ENCODE data around the gene XAGE2.
"Not testable (repeated sequence)": the region's sequence is repeated elsewhere in the genome, so short reads cannot be mapped to it uniquely, and the experiment has no call there.

XAGE2 gene

GRCh38 chrX:52368368-52369055, at the start of gene XAGE2:
Gene XAGE2, plus strand, starts transcription at chrX:52369021. Its CDS starts 994 bp downstream, at chrX:52370015.
- no peak for FAIRE-seq

GRCh38 chrX:52337410-52337809, 31.4 kb upstream of the XAGE2 start:
- FAIRE-seq = no peak

- no peak for FAIRE-seq
These were observed 27.3 kb upstream of the XAGE2 start for GRCh38 chrX:52341493-52341892.

GRCh38 chrX:52343131-52343530, 25.7 kb upstream of the XAGE2 start:
- FAIRE-seq = not testable (repeated sequence)

GRCh38 chrX:52345402-52345801, 23.4 kb upstream of the XAGE2 start:
- not testable (repeated sequence) for FAIRE-seq

GRCh38 chrX:52346174-52347165, 22.4 kb upstream of the XAGE2 start:
- FAIRE-seq = no peak

- FAIRE-seq = no peak
These were observed 19.1 kb upstream of the XAGE2 start for GRCh38 chrX:52349681-52350080.

GRCh38 chrX:52352551-52352950, 16.3 kb upstream of the XAGE2 start:
- FAIRE-seq = no peak

GRCh38 chrX:52353838-52354237, 15.0 kb upstream of the XAGE2 start:
- FAIRE-seq = no peak

- FAIRE-seq = no peak
These were observed 13.7 kb upstream of the XAGE2 start for GRCh38 chrX:52355108-52355507.

GRCh38 chrX:52359614-52360232, 9.1 kb upstream of the XAGE2 start:
- no peak for FAIRE-seq

- no peak for FAIRE-seq
These were observed 6.9 kb upstream of the XAGE2 start for GRCh38 chrX:52361941-52362340.

GRCh38 chrX:52363247-52363883, 5.5 kb upstream of the XAGE2 start:
- no peak for FAIRE-seq

- no peak for FAIRE-seq
These were observed 10.0 kb downstream of the XAGE2 start for GRCh38 chrX:52378870-52379269.

GRCh38 chrX:52380993-52381392, 12.2 kb downstream of the XAGE2 start:
- no peak for FAIRE-seq

GRCh38 chrX:52410439-52411394, 41.9 kb downstream of the XAGE2 start:
- no peak for FAIRE-seq

- no peak for FAIRE-seq
These were observed 46.5 kb downstream of the XAGE2 start for GRCh38 chrX:52415304-52415703.

- no peak for FAIRE-seq
These were observed 48.0 kb downstream of the XAGE2 start for GRCh38 chrX:52416816-52417215.

- FAIRE-seq = no peak
These were observed 52.1 kb downstream of the XAGE2 start for GRCh38 chrX:52420824-52421443.

GRCh38 chrX:52422884-52423283, 54.1 kb downstream of the XAGE2 start:
- no peak for FAIRE-seq

GRCh38 chrX:52424656-52425055, 55.8 kb downstream of the XAGE2 start:
- no peak for FAIRE-seq
